ENCODE measurements around the gene ITSN2. TPM values are rescaled to one million over a fixed set of nuclear protein-coding genes. Genes with fewer than 3 reads are reported as not detected.

ITSN2 gene
- total RNA-seq, 4 donors from 2014 or later = 57.9 to 79.7 (median 63.4) TPM

GRCh38 chr2:24354957-24355356 is 5.4 kb downstream of the ITSN2 start:
- TF ChIP-seq POLR2AphosphoS5 (IDR thresholded peaks at IDR 0.05) (no peak), POLR2A (IDR thresholded peaks at IDR 0.05) (no peak), EP300 (IDR thresholded peaks at IDR 0.05) (no peak)
- TF ChIP-seq, protein P1, sequence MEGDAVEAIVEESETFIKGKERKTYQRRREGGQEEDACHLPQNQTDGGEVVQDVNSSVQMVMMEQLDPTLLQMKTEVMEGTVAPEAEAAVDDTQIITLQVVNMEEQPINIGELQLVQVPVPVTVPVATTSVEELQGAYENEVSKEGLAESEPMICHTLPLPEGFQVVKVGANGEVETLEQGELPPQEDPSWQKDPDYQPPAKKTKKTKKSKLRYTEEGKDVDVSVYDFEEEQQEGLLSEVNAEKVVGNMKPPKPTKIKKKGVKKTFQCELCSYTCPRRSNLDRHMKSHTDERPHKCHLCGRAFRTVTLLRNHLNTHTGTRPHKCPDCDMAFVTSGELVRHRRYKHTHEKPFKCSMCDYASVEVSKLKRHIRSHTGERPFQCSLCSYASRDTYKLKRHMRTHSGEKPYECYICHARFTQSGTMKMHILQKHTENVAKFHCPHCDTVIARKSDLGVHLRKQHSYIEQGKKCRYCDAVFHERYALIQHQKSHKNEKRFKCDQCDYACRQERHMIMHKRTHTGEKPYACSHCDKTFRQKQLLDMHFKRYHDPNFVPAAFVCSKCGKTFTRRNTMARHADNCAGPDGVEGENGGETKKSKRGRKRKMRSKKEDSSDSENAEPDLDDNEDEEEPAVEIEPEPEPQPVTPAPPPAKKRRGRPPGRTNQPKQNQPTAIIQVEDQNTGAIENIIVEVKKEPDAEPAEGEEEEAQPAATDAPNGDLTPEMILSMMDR (IDR thresholded peaks at IDR 0.05) = no peak
- 86 to 91% methylated on average over 1 of the region's 1 CpG for WGBS, 2 donors (ENCODE audit: low coverage in 1 of 2)
- no peak for ATAC-seq
- peaks cover 0 to 70% (median 7%) of the 10 kb centered on the region in 3 donors for H3K4me1 ChIP-seq
- no peaks in the 10 kb centered on the region for H3K9me3 ChIP-seq
- no peak overlapping the region for H3K4me3 ChIP-seq
- no peaks in the 10 kb centered on the region for H3K27me3 ChIP-seq
- no peaks in the 10 kb centered on the region for H3K36me3 ChIP-seq
- no peak overlapping the region for H3K27ac ChIP-seq

DNA sequence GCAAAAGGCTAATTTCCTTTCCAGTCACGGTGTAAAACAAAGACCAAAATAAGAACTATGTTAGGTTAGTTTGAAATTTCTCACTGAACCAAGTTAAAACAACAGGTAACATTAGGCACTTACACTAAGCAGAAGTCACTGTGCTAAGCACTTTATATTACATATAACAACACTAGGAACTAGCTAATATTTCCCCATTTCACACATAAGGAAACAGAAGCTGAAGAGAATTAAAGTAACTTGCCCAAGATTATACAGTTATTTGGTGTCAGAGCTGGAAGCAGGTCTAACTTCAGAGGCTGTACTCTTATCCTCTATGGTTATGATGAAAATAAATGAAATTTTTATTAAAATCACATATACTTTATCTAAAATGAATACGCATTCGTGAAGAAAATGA is 5.9 kb downstream of the ITSN2 start:
- Histone ChIP-seq H3K27ac (no peak overlapping the region), H3K36me3 (no peaks in the 10 kb centered on the region), H3K4me3 (no peak overlapping the region), H3K27me3 (no peaks in the 10 kb centered on the region), H3K9me3 (no peaks in the 10 kb centered on the region), H3K4me1 (peaks cover 0 to 75% (median 9%) of the 10 kb centered on the region in 3 donors)
- ATAC-seq = no peak
- TF ChIP-seq POLR2AphosphoS5 (IDR thresholded peaks at IDR 0.05) = no peak
- TF ChIP-seq, protein P1 (IDR thresholded peaks at IDR 0.05) = no peak
- TF ChIP-seq POLR2A (IDR thresholded peaks at IDR 0.05) = no peak
- no peak for TF ChIP-seq EP300 (IDR thresholded peaks at IDR 0.05)
- 83 to 87% methylated on average over 3 of the region's 3 CpGs for WGBS, 2 donors (ENCODE audit: low coverage in 1 of 2)

- no peak overlapping the region for H3K27ac ChIP-seq
- peaks cover 0 to 71% (median 9%) of the 10 kb centered on the region in 3 donors for H3K4me1 ChIP-seq
Measured at GRCh38 chr2:24353973-24354372, 6.4 kb downstream of the ITSN2 start.

GRCh38 chr2:24353364-24353763 is 7.0 kb downstream of the ITSN2 start:
- TF ChIP-seq POLR2AphosphoS5 (IDR thresholded peaks at IDR 0.05) (no peak), EP300 (IDR thresholded peaks at IDR 0.05) (no peak), POLR2A (IDR thresholded peaks at IDR 0.05) (no peak)
- Histone ChIP-seq H3K27ac (no peak overlapping the region), H3K27me3 (no peaks in the 10 kb centered on the region), H3K36me3 (no peaks in the 10 kb centered on the region), H3K4me1 (peaks cover 0 to 65% (median 9%) of the 10 kb centered on the region in 3 donors), H3K4me3 (no peak overlapping the region), H3K9me3 (no peaks in the 10 kb centered on the region)
- WGBS, 2 donors (ENCODE audit: low coverage in 1 of 2) = 72 to 78% methylated on average over 5 of the region's 5 CpGs
- ATAC-seq = no peak

More at GRCh38 chr2:24353973-24354372, 6.4 kb downstream of the ITSN2 start:
- H3K9me3 ChIP-seq = no peaks in the 10 kb centered on the region
- no peak overlapping the region for H3K4me3 ChIP-seq
- ATAC-seq = no peak
- WGBS, 2 donors (ENCODE audit: low coverage in 1 of 2) = 100% methylated on average over 1 of the region's 1 CpG
- no peaks in the 10 kb centered on the region for H3K36me3 ChIP-seq
- no peaks in the 10 kb centered on the region for H3K27me3 ChIP-seq
- TF ChIP-seq, protein P1 (IDR thresholded peaks at IDR 0.05) = no peak
- no peak for TF ChIP-seq POLR2A (IDR thresholded peaks at IDR 0.05)
- no peak for TF ChIP-seq EP300 (IDR thresholded peaks at IDR 0.05)
- TF ChIP-seq POLR2AphosphoS5 (IDR thresholded peaks at IDR 0.05) = no peak

DNA sequence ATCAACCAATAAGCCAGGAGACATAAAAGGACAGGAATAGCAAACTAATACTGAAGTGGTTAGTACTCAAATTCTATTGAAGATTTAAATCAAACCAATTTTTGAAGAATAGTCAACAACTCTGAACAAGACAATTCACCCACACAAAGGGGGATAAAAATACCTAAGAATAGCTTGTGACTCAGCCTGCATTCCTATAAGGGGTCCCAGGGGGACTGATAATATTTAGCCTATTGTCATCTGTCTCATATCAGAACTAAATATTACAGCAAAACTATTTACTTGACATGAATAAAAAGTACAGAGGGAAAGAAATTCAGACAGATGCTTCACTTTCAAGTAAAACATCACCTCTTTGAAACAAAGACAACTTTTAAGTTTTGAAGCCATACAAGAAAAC is 7.7 kb downstream of the ITSN2 start:
- no peaks in the 10 kb centered on the region for H3K36me3 ChIP-seq
- no peaks in the 10 kb centered on the region for H3K27me3 ChIP-seq
- H3K9me3 ChIP-seq = no peaks in the 10 kb centered on the region
- no peak overlapping the region for H3K27ac ChIP-seq
- no peak overlapping the region for H3K4me3 ChIP-seq
- TF ChIP-seq EP300 (IDR thresholded peaks at IDR 0.05) = no peak
- TF ChIP-seq, protein P1 (IDR thresholded peaks at IDR 0.05) = no peak
- peaks cover 0 to 58% (median 9%) of the 10 kb centered on the region in 3 donors for H3K4me1 ChIP-seq
- no peak for ATAC-seq
